T-helper 22 cell (primary cell): ENCODE measurements around the gene RAD51B.

Source experiments
- DNase-seq: peaks from one replicate; pipeline ENCODE4 v3.0.0-alpha.2; 2020; ENCODE audit warnings: low read depth

RAD51B gene

DNA sequence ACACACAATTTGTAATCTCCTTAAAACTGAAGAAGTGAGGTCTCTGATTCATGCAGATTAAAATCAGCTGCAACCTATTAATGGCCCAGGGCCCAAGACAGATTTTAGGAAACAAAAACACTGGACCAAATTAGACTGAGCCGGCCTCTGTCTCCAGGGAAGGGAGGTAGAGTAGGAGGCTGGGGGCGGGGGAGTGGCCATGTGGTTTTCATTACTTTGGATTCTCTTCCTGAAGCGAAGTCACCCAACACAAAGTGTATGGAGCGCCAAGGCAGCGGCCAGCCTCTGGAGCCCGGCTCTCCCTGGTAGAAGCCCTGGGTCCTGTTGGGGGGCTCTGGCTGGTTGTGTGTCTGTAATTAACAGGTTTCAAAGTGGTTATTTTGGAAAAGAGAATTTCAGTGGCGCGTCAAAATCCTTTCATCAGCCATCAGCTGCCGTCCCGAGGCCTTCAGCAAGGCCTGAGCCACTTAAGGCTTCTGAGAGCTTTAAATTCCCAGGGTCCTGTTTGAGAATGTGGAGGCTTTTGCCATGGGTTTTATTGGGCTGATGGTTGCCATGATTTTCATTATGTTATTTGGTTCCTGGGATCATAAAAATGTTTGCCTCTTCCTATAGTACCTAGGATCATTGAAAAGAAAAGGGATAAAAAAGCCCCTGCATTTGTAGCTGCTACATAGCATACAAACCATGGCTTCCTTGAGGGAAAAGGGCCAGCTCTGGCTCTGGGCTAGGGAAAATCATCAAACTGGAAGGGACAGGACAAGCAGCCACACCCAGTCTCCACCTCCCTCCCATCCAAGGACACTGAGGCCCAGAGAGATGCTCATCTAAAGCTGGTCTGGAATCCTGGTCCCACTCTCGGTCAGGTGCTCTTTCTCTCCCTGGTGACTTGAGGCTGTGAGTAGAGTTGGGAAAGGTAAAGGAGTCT is 690.9 kb downstream of the RAD51B start:
- DNase-seq, result no peak

DNA sequence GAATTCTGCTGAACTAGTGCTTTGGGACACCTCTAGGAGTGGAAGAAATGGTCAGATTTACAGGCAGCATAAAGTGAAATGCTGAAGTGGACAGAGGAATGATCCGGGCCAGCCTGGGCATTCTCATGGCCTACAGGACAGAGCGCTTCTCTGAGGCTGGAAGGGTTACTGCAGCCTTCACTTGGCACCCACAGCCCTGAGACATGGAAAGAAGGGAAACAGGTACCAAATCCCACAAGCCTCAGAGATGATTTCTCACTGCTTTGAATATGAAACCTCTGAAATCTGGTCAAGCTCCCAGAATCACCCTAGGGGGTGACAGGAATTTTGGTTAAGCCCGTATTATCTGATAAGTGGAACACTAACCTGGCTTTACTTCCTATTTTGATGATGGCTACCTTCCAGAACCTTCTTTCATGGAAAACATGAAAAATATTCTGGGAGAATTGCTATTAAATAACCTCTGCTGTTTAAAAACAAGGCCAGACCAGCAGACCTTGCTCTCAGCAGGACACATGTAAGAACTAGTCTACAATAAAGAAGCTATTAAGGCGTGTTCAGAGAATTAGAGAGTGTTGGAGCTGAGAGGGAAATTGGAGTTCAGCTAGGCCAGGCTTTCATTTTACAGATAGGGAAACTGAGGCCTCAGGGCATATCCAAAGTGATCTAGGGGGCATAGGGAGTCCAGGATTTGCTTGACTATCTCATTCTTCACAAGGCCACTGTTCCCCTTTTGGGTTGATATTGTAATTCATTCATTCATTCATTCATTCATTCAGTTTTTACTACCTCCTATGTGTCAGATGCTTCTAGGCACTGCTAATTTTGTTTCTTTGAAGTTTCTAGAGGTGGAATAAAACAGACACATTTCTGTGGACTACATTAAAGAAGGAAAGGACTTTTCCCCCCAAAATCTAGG is 691.8 kb downstream of the RAD51B start:
- no peak for DNase-seq

DNA sequence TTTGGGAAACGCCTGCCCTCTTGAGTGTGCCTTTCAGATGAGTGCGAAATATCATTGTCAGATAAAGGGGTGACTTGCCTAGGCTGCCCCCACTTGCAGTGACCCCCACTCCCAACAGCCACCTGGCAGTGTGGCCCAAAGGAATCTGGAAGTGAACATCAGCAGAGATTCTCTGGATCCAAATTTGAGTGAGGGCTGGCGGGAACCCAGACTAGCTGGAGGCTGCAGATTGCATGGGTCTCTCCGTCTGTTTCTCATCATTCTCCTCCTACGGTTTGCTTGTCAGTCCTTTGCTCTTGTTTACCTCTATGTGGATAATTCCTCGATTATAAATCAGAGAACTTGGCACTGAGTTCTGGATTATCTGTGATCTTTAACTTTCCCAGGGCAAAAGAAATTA is 692.5 kb downstream of the RAD51B start:
- no peak for DNase-seq

DNA sequence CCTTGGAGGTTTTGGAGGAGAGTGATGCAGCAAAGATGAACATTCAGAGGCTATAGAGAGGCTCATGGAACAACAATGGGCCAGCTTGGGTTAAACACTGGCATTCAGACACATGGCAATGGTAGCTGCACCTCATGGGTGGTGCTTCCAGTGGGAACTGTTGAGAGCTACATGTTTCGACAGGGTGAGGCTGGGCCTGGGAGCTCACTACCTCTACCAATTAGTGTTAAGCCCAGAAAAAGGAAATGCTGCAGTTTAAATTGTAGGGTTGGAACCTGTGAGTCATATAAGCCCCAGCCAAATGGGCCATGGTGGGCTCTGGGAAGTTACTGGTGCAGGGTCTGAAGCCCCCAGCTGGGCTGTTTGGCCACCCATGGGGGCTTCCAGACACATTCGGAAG is 693.6 kb downstream of the RAD51B start:
- DNase-seq, result no peak

DNA sequence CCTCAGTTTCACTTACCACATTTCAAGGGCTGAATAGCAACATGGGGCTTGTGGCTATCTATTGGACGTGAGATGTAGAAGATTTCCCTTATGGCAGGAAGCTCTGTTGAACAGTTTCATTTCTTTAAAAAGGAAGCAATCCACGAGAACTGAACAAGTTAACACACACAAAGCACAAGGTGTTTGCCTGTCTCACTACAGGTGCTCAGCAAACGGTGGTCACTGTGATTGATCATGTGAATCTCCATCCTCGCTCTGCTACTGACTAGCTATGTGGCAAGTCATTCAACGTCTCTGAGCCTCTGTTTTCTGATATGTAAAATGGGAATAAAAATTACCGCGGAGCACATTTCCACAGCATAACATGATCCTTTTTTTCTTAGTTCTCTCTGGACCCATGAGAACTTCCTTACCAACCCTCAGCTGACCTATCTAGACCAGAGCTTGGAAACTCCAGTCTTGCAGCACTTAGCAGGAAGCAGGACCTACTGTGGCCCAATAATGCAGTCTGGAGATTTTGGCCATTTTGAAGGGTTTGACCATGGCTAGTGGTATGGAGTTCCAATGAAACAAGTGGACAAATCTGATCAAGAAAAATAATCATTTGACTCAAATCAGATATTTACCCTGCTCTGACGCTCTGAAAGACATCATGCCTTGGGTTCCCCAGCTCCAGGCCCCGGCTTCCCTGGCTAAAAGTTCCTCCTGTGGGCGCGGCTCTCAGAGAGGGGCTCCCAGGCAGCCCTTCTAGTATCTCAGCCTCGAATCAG is 694.4 kb downstream of the RAD51B start:
- no peak for DNase-seq

DNA sequence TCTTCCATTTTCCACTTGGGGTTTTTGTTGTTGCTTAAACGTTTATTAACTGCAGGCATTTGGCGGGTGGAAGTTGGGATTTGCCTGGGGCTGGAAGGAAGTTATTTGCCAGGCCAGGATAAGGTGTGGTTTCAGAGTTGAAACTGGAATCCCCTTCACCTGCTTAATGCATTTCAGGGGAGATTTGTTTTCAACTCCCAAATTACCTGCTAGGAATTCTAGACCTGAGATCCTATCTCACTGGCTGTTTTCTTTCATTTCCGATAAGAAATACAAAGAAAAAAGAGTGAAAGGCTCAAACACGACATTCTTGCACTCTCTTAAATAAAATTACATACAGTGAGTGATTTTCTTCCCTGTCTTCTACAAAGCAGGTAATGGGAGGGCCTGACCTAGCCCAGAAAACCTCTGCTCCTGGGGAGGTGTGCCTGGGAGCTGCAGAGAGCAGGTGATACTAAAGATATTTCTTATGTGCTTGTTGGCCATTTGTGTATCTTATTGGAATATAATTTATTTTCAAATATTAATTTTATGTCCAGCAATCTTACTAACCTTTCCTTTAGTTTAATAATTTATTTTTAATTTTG is 695.1 kb downstream of the RAD51B start:
- DNase-seq, result no peak

DNA sequence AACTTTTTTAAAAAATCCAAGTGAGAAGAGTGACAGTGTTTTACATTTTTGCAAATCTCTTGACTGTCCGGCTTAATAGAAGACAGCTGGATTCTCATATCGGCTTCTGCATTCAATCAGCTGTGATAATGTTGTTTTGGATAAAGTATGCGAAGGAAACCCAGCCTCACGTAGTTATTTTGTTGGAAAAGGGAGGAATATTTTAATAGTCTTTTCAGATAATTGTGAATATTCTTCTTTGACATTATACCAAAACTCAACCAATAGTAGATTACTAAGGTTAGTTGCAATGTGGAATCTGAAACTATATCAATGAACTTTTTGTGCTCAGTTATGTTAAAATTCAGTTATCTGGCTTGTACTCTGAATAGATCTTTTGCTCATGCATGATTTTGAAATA is 696.8 kb downstream of the RAD51B start:
- no peak for DNase-seq

DNA sequence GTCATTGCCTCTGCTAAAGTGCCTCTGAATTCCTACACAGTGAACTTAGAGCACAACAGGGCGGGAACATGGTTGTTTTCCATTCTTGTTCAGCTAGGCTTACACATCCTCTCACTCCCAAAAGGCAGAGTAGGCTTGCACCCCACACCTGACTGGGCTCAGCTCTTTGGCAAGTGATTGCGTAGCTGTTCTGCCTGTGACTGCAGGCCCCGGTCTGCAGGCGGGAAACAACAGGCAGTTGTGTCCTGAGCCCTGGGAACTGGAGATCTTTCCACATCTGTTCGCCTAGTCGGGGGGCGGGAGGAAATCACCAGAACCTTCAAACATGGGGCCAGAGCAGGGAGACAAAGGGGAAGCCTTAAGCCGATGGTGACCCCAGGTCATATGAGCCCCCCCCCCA is 698.6 kb downstream of the RAD51B start:
- no peak for DNase-seq

DNA sequence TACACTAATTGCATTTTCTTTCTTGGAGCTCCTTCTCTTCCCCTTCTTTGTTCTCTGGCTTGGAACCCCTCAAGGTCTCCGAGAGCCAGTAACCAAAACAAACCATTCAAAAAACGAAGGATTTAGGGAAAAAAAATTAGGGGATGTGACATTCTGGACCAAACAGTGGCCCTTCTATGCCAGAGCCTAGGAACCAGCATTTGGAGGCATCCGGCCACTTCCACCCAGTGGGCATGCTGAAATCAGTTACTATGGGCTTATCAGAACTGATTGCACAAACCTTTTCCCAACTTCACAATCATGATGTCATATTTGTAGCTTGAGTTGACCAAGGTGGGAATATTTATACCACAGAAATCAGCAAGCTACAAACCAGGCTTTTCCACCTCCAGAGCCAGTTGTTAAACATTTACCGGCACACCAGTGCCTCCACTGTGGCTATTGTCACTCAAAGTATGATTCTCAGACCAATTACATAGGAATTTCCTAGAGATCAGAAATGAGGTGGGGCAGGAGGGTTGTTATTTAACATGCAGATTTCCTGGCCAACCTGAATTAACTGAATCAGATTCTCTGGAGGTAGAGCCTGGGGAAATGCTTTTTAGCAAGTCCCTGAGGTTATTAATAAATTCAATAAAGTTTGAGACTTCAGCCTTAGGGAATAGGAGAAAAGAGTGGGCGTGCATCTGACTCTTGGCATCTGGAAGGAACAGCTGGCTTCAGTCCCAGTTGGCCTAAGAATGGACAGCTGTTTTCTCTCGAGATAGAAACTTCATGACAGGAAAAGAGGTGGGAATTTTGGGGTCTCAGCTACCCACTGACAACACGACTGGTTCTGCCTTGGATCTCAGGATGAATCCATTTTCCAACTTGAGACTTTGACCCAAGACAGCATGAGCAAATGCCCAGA is 699.4 kb downstream of the RAD51B start:
- no peak for DNase-seq

DNA sequence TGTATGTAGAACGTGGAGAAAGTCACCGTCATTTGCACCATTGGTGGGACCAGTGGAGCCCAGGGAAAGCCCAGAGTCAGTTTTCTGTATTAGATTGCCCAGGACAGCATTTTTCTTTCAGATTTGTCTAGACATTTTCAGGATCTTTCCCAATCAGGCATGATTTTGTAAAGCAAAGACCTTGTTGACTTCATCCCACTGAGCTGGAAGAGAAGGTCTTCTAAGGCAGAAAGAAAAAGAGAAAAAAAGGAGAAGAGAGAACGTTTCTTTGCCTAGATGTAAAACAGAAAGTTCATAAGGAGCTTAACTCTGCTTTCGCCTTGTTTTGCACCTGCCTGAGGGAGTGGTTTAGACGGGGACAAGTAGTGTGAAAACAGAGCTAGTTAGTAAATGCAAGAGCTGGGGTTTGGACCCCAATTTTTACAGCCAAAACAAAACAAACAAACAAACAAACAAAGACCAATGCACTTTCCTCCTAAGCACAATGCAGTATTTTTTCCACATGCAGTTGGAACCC is 700.1 kb downstream of the RAD51B start:
- DNase-seq, result no peak

DNA sequence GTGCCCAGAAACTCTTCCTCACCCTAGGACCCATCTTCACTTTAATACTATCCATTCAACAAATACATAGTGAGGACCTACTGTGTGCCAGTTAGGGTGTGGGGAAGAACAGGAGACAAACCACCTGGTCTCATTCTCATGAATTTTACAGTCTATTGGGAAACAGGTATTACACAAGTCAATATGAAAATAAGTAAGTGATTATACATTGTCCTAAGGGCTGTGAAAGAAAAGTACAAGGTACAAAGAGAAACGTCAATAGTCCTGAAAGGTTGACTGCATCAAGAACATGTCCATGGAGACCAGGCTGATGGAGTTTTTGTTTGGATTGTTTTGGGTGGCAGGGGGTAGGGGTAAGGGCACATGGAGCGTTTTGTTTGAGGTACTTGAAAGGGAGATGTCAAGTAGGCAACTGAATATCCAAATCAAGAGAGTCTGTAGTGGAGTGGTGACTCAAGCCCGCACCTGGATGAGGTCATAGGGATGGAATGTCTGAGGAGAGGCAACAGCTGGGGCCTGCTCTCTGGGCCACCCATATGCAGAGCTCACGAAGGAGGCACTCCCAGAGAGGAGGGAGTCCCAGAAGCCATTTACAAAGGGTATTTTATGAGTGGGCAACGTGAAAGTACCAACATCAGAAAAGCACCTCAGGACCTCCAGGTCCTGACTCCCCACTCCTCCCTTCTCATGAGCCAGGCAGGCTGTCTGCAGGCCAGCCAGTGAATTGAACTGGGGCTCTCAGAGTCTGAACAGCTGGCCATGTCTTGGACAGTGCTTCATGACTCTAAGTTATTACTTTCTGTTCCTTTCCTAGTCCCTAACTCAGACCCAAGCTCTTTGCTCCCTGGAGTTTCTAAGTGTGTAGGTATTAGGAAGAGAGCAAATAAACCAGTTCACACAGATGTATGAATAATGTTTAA is 701.3 kb downstream of the RAD51B start:
- DNase-seq, result no peak

DNA sequence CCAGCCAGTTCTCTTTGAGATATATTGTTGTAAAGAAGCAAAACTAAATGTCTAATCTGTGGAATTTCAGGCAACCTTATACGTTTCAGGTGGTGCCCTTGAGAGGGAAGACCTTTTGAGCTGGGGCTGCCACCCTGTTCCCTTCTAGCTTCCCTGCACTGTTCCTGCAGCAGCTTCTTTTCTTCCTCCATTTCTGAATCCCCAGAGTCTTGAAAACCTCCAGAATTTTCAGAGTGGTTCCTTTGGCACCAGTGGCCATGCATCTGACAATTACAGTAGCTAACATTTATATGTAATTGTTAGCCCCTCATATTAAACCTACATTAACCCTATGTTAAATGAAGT is 702.0 kb downstream of the RAD51B start:
- no peak for DNase-seq

DNA sequence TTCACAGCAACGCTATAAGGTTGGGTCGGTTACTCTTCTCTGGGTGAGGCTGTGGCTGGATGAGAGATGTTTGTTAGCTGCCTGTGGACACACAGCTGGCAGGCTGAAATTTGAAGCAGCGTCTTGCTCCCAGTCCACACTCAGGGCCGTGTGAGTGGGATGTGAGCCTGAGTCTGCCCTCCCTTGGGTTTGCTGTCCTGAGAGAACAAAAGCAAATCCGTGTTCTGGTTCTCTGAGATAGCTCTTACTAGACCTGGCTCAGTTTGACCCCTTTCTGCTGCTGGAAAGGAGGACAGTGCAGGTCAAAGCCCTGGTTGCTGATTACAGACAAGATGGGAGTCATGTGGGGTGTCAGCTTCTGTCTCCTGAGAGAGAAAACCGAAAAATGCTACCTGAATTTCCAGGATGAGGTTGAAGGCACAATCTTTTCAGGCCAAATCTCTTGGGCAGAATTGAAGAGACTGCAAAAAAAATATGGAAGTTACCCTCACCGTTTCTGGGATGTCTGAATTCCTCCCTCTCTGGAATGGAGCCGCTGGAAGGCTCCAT is 702.5 kb downstream of the RAD51B start:
- DNase-seq, result no peak

DNA sequence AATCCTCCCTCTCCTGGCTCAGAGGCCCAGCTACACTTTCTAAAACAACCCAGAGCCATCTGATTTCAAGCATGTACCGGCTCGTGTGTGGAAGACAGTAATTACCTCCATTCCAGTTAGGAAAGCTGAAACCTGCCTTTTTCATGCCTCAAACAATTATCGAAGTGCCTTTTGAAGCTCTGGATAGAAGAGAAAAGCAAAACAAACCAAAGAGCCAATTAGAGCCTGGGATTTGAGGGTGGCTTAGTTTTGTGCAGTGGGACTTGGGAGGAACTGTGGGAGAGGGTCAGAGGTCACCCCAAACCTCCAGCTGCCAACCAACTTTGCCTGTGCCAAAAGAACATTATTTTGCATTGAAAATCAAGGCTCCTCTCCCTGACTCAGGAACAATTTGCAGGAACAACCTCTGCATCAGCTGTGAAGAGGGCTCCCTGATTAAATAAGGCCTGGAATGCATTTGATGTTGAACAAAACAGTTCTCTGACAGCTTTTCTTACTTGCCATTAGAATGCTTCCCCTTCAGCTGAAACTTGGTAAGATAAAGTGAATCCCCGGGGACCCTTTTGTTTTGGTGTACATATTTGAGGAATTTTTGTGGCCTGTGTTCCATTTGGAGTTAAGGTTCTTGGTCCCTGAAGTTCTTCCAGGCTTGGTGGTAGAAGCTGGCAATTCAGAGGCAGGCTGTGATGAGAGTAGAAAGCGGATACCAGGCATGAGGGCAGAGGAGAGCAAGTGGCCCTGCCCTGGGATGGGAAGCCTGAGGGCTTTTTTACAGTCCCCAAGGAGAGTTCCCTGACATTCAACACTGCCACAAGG is 703.1 kb downstream of the RAD51B start:
- DNase-seq, result no peak

DNA sequence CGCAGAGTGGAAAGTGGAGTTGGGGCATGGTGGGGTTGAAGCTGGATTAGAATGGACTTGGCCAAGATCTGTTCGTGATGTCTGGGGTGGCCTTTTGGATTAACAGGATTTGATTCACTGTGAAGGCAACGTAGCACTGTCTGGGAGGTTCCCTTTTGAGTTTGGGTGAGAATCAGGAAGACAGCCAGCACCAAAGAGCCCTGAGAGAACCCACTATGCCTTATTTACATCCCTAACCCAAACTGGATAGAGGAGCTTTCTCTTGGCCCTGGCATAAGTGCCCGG is 703.7 kb downstream of the RAD51B start:
- no peak for DNase-seq

DNA sequence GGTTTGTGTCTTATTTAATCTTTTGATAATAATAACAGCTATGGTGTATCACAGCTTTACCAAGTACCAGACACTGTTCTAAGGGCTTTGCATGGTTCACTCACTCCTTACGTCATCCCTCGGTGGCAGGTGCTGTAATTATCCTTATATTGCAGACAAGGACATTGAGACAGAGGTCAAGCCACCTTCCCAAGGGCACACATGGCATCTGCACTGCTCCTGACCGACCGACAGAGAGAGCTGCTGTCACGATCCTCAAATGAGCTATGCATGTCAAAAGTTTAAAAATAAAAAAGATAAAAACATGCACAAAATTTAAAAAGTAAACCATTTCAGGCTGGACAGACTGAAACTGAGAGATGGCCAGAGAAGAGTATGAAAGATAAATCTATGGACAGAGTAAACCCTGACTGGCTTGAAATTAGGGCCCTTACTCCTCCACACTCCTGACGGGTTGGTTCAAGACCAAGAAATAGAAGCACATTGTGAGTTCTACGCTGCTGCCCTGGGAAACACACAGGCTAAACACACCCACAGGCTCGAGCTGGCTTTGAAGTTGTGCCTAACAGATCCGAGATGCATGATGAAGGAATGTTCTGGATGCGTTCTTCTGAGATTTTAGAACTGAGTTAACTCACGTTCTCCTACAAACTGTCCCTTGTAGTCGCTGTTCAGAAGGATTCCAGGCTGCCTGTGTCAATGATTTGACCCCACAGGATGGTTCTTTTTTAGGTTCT is 704.6 kb downstream of the RAD51B start:
- no peak for DNase-seq

DNA sequence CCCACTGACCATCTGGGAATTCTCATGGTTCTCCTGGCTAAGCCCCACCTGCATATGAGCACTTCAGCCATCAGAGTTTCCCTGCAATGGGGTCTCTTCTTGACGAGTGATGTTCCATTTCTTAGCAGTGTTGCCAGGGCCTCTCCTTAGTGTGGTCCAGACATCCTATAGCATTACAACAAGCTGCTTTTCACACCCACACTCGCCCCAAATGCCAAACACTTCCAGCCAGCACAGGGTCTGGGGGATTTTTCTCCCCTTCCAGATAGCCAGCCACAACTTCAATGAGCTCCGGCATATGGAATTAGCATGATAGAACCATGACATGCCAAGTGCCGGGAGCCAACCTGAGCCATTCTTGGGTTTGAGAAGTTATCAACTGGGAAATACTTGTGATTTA is 705.9 kb downstream of the RAD51B start:
- no peak for DNase-seq

DNA sequence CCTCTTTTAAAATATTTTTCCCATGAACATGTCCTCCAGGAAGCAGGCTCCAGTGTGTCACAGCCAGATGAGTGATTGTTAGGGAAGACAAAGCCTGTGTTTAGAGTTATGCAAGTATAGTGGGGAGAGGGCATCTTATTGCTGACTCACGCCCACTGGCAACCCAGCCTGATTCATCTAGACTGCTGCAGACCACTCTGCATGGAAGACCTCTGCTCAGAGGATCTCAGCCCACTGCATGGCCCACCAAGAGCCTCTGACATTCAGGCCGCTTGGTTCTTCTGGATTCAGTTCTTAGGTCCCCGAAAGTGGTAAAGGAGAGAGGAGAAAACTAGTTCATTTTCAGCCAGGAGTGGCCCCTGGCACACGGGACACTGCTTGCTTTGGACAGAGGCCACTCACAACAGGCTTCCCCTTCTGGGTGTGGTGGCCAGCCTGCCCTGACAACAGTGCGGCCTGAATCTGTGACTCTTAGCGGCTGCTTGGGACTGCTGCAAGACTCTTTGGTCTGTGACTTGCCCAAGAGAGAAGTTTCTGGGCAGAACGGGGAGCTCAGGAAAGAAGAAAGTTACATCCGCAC is 707.0 kb downstream of the RAD51B start:
- no peak for DNase-seq
